HepG2 (cell line): ENCODE data around the gene ADAM22.

Experiments used
- CTCF ChIP-seq: sonication (generic); formaldehyde crosslinking; IDR thresholded peaks from 2 replicates; pipeline ENCODE4 v1.5.0; 2020; ENCODE audit warnings: mild to moderate bottlenecking, missing genetic modification reagents, moderate library complexity
- HDAC2 ChIP-seq: sonication (generic); formaldehyde crosslinking; IDR thresholded peaks from 2 replicates; pipeline ENCODE4 v1.4.0; 2020; ENCODE audit warnings: missing genetic modification reagents
- NR2F2 ChIP-seq: IDR thresholded peaks from 2 replicates; pipeline ENCODE4 v1.6.1; 2012; ENCODE audit warnings: low read depth, inconsistent platforms, borderline replicate concordance
- RNF219 ChIP-seq: sonication (generic); formaldehyde crosslinking; IDR thresholded peaks from 2 replicates; pipeline ENCODE4 v1.5.0; 2020; ENCODE audit warnings: mild to moderate bottlenecking, missing genetic modification reagents
- TCF7L2 ChIP-seq: IDR thresholded peaks from 2 replicates; pipeline ENCODE4 v1.6.1; 2011; ENCODE audit warnings: mild to moderate bottlenecking, low read depth, low read length, moderate library complexity
- TP53 ChIP-seq: sonication (generic); formaldehyde crosslinking; conservative IDR thresholded peaks from 2 replicates; pipeline ENCODE4 v1.4.0; 2020; ENCODE audit warnings: missing genetic modification reagents
- TF ChIP-seq, protein P1 (sequence below), 2 experiments: sonication (generic) in 1 of 2; formaldehyde crosslinking in 1 of 2; IDR thresholded peaks; 2 replicates each; pipeline versions ENCODE4 v1.5.1 to v1.6.1; 2011 to 2020; ENCODE audit warnings: borderline replicate concordance in 1 of 2, low read depth in 1 of 2, low read length in 1 of 2, mild to moderate bottlenecking in 1 of 2, missing genetic modification reagents in 1 of 2, moderate library complexity in 1 of 2

GRCh38 chr7:88117325-88117724 is 183.3 kb downstream of the ADAM22 start:
- TF ChIP-seq TP53: no peak
- TF ChIP-seq TCF7L2: no peak
- TF ChIP-seq, protein P1, sequence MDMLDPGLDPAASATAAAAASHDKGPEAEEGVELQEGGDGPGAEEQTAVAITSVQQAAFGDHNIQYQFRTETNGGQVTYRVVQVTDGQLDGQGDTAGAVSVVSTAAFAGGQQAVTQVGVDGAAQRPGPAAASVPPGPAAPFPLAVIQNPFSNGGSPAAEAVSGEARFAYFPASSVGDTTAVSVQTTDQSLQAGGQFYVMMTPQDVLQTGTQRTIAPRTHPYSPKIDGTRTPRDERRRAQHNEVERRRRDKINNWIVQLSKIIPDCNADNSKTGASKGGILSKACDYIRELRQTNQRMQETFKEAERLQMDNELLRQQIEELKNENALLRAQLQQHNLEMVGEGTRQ (IDR thresholded peaks at IDR 0.05; ENCODE audit: low read depth, low read length): no peak
- TF ChIP-seq, protein P1 (CRISPR knock-in tag; IDR thresholded peaks at IDR 0.05; ENCODE audit: borderline replicate concordance): no peak
- TF ChIP-seq NR2F2: no peak
- TF ChIP-seq CTCF (CRISPR knock-in tag): no peak
- no peak for TF ChIP-seq HDAC2 (CRISPR knock-in tag)
- TF ChIP-seq RNF219 (CRISPR knock-in tag): no peak
